T-helper 9 cell (primary cell): ENCODE data around the gene CYREN.
"Not testable (repeated sequence)": the region's sequence is repeated elsewhere in the genome, so short reads cannot be mapped to it uniquely, and the experiment has no call there.

Experiments used
- DNase-seq: peaks from one replicate; pipeline ENCODE4 v3.0.0-alpha.2; 2020

Gene CYREN

DNA sequence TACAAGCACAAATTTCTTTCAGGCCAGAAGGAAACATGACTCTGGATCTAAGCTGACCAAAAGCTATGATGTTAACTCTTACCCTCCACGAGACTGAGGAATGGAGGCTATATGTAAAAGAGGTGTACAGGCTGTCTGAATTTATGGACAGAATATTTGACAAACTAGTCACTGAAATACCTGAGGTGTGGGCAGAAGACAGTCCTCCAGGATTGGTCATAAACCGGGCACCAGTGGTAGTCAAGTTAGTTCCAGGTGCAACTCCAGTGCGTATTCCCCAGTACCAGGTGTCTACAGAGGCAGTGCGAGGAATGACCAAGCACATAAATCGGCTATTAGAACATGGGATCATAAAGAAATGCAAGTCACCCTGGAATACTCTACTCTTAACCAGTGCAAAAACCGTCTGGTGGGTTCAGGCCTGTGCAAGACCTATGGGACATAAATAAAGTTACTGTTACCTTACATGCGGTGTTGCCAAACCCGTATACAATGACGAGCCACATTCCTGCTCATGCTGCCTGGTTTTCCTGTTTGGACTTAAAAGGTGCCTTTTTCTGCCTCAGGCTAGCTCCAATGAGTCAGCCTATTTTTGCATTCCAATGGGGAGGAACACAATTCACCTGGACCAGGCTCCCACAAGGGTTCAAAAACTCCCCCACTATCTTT lies 6.7 kb upstream of the CYREN start:
- no peak for DNase-seq

DNA sequence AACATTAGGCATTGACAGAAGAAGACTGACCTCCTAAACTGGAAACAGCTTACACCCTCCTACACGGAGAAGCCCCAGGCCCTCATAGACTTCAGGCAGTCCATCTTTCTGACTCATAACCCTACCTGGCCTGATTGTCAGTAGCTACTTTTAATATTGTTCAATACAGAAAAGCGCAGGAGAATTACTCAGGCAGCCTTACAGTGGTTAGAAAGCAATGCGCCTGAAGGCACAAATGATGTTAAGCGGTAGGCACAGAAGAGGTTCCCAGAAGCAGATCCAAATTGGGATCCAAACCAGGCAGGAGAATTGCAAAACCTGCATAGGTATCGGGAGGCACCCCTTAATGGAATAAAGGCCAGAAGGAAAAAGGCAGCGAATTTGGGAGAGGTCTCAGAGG lies 5.4 kb upstream of the CYREN start:
- no peak for DNase-seq

DNA sequence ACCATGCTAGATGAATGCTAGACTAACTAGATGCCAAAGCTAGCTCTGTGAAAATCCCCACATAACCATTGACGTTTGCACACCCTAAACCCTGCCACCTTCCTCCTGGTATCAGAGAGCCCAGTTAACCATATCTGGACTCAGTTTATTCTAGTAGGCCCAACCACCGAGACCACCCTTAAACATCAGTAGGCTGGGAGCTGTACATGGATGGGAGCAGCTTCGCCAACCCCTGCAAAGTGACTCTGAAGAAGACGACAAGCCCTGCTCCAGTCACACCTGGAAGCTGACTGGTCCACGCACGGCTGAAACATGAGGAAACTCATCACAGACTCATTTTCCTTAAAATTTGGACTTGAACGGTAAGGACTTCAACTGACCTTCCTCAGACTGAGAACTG lies 4.4 kb upstream of the CYREN start:
- DNase-seq: no peak

GRCh38 chr7:135173916-135174315 lies 3.4 kb upstream of the CYREN start:
- DNase-seq: not testable (repeated sequence)

- not testable (repeated sequence) for DNase-seq
Observed at GRCh38 chr7:135171581-135172291, 1.2 kb upstream of the CYREN start.

DNA sequence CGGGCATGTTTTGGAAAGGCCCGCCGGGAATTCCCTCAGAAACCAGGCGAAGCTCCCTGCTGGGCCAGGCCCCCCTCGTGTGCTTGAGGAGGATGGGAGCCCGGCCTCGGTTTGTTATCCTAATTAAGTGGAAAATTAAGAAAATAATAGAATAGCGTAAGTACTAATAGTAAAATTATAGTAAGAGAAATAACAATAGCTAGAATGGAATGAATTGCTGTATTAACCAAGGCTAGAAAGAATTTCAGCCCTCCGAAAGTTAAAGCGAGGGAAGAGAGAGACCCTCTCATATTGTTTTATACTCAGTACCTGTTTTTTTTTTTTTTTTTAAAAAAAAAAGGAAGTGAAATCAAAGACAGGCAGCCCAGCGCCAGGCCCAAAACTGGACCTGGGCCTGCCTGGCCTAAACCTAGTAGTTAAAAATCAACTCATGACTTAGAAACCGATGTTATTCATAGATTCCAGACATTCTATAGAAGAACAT lies 533 bp upstream of the CYREN start:
- DNase-seq: not testable (repeated sequence)

DNA sequence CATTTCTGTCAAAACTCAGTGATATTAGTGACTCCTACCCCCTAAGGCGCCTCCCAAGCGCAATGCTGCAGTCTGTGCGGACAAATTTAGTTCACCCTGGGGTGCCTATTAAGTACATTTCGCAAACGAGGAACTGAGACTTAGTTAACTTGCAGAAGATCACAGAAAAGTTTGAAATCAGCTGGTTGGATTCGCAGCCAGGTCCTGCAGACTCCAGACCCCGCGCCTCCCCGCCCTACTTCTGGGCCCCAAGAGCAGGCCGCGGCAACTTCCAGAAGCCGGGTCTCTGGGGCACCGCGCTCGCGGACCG lies 588 bp downstream of the CYREN start:
- no peak for DNase-seq

GRCh38 chr7:135169141-135169963 lies 1.2 kb downstream of the CYREN start:
- peak; percentile 48 for DNase-seq

GRCh38 chr7:135168489-135169140 lies 1.9 kb downstream of the CYREN start:
- DNase-seq: no peak

DNA sequence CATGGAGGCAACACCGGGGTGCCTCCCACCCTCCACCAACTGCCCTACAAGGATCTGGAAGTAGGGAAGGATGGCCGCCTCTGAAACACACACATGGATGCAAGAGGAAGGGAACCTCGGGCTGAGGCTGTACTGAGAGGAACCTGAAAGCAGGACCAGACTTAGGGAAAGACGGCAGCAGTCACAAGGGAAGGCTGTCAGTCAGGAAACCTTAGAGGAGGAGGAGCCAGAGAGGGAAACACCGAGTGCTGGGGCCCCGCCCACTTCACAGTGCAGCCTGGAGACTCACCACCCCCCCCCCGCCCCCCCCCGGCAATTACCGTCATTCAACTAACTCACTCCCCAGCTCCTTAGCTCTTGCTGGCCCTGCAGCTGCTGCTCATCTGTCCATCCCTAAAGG lies 2.5 kb downstream of the CYREN start:
- no peak for DNase-seq

DNA sequence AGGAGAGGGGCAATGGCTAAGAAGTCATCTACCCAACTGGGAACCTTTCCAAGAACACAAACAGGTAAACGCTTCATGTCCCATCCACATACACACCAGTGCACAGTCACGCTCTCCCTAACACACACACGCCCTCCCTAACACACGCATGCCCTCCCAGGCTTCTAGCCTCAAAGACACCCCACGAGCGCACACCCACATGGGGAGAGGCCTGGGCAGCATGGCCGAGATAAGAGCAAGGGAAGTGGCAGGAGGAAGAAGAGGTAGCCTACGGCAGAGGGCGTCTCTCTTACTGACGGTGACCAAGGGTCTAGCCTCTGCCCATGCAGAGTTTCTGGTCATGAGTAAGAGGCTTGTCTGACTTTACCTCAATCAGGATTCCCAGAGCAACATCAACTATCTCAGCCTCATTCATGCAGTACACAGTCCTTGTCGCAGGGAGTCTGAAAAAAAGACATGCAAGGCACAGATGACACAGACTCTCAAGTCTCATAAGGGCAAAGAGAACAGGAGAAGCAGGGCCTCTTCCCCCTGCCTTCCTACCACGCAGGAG lies 3.1 kb downstream of the CYREN start:
- no peak for DNase-seq

DNA sequence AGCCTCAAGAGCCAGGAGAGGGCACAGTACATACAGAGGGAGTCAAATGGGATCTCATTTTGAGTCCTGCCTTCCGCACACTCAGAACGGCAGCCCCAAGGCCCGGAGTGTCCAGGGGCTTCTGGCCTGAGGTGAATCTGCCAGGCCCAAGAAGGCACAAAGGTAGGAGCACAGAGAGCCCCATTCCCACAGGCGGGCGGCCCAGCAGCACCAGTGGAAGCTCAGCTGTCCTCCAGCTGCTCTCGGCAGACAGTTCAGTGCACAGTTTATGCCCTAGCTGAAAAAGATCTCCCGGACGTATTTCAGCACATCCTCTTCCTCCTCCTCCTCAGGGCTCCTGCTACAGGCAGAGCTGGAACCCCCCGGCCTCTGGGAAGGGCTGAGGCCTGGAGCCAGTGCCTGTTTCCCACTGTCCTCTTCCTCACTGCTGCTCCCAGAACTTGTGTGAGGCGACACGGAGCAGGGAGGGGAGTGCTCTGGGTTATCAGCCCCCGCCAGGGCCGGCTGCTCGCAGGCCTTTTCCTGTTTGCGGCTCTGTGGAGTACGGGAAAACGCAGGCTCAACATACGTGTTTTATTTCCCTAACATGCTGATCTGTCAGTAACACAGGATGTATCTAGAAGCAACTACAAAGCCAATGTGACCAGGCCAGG lies 4.0 kb downstream of the CYREN start:
- DNase-seq: no peak

- DNase-seq: no peak
Observed at GRCh38 chr7:135165862-135166261, 4.6 kb downstream of the CYREN start.

GRCh38 chr7:135164357-135165061 lies 6.0 kb downstream of the CYREN start:
- DNase-seq: no peak

DNA sequence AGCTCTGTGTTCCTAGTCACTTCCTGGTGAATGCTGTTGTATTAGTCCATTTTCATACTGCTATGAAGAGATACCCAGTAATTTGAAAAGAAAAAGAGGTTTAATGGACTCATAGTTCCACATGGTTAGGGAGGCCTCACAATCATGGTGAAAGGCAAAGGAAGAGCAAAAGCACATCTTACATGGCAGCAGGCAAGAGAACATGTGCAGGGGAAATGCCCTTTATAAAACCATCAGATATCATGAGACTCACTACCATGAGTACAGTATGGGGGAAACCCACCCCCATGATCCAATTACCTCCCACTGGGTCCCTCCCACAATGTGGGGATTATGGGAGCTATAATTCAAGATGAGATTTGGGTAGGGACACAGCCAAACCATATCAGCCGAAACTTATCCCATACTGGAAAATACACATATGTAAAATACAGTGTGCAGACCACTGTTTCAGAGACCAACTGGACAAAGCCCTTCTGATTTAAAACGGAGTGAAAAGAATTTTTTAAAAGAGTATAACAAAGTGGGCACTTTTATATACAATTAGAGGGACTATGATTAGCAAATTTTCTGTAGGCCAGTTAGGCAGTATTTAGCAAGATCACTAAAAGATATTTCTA lies 8.0 kb downstream of the CYREN start:
- DNase-seq: no peak

- no peak for DNase-seq
Observed at GRCh38 chr7:135161669-135162068, 8.8 kb downstream of the CYREN start.

DNA sequence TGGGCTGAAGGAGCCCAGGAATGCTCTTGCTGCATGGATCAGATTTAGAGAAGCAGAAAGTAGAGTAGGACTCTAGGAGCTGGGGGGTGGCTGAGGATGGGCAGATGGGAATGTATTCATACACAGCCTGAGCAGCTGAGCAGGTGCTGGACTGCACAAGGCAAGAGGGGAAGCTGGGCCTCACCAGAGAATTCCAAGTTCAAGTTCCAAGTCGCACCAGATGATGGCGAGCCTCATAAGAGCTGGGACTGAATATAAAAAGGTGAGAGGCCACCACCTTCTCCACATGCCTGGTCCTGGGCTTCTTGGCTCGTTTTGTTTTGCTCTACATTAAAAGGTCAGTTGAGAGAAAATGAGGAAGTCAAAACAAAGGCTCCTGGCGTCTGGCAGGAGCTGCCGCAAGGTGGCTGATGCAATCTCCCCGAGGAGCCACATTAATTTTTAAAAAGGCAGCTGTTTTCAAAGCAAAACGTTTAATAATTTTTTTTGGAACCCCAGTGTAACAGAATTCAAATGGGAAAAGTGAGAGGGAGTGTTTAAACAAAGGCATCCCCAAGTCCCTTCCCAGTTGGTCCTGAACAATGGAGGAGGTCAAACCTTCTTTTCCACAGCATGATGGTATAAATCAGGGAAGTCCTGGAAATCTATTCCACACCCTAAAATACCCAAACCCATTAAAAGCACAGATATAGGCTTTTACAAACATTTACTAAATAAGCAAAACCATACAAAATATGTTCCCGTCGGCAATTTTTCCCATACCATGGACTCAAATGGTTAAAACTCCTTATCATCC lies 9.5 kb downstream of the CYREN start:
- DNase-seq: no peak

DNA sequence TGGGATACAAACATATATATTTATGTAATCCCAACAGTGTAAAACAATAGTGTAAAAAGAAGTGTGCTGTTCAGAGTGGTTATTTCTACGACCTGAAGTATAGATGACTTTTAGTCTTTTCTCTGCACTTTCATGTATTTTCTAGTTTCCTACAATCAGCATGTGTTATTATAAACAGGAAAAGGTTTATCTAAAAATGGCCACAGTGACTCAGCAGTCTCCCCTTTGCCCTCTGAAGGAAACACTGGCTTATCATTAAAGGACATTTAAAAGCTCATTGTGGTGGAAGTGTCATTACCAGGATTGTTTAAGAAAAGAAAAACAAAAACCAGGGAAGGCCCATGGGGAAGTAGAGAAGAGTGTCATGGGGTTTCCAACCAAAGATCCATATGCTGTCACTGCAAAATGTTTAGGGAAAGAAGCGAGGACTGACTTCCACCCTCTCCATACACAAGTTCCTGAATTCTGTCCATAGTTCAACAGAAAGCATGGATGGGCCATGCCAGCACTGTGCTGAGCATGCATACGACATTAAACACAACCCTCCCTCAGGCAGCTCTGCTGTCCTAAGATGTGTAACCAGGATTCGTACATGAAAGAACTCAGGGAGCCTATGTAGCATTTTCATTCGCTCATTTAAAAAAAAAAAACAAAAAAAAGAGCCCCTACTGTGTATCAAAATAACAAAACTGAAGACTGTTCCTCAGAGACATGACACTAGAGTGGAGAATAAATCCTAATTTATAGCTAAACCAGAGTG lies 10.2 kb downstream of the CYREN start:
- DNase-seq: no peak

DNA sequence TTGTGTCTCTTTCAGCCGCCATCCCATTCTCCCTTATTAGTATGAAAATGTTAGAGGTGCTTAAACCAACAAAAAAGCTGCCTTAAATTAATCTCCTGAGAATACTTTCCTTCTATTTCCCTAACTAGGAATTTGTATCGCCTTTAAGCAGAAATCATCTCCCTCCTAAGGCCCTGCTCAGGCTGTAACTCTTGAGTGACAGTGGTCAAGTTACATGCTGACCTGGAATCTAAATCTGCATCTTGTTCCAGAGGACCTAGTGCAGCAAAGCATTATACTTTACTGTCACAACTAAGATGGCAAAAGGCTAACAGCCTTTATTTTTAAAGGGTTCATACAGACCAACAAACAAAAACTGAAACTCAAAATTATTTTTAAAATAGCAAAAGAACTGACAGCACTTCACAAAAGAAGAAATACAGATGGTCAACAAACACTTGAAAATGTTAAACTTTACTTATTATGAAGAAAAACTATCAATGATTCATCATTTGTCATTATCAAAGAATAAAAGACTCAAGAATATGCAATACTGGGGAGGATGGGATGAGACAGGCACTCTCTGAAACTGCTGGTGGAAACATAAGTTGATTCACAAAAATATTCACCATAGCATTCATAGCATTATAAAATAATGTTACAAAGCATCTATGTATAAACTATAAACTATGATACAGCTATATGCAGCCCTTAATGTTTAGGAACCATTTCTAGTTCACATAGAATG lies 11.0 kb downstream of the CYREN start:
- DNase-seq: no peak
